Astrocyte (in vitro differentiated cells and primary cell): ENCODE results near the gene VASH2. TPM values are rescaled to one million over a fixed set of nuclear protein-coding genes. Genes with fewer than 3 reads are reported as not detected.
A peak's percentile ranks its signal among the peaks of the same experiment; 100 is the strongest.
"Not testable (repeated sequence)": the region's sequence is repeated elsewhere in the genome, so short reads cannot be mapped to it uniquely, and the experiment has no call there.

Source experiments
- DNase-seq: peaks from one replicate; pipeline ENCODE4 v3.0.0-alpha.2; 2010; ENCODE audit warnings: low read depth
- FAIRE-seq: peaks from 2 replicates; lab custom pipeline; 2011; peaks lifted over from hg19 to GRCh38; lab: Jason Lieb, UNC
- H2AFZ ChIP-seq: 2 replicates; pipeline ENCODE4 v1.6.0; 2012; ENCODE audit warnings: low read depth, low read length, inconsistent platforms
- H3K27ac ChIP-seq: 2 replicates; pipeline ENCODE4 v1.5.1; 2011; ENCODE audit warnings: low read depth, low read length, inconsistent platforms
- H3K27me3 ChIP-seq: 2 replicates; pipeline ENCODE4 v1.6.0; 2011; ENCODE audit warnings: low read length, inconsistent platforms; ENCODE audit not compliant: insufficient read depth
- H3K36me3 ChIP-seq: 2 replicates; pipeline ENCODE4 v1.5.1; 2011; ENCODE audit warnings: low read length, inconsistent platforms; ENCODE audit not compliant: insufficient read depth
- H3K4me1 ChIP-seq: 2 replicates; pipeline ENCODE4 v1.5.1; 2011; ENCODE audit warnings: low read length, inconsistent platforms; ENCODE audit not compliant: insufficient read depth
- H3K4me2 ChIP-seq: 2 replicates; pipeline ENCODE4 v1.6.0; 2012; ENCODE audit warnings: low read length, inconsistent platforms
- H3K4me3 ChIP-seq: 2 replicates; pipeline ENCODE4 v1.5.1; 2011; ENCODE audit warnings: low read depth, mild to moderate bottlenecking, low read length, inconsistent platforms; ENCODE audit not compliant: insufficient read depth
- H3K79me2 ChIP-seq: 2 replicates; pipeline ENCODE4 v1.6.0; 2012; ENCODE audit warnings: mild to moderate bottlenecking, low read length, inconsistent platforms; ENCODE audit not compliant: insufficient read depth
- H3K9ac ChIP-seq: 2 replicates; pipeline ENCODE4 v1.6.0; 2012; ENCODE audit warnings: mild to moderate bottlenecking, low read length, inconsistent platforms
- H3K9me3 ChIP-seq: 2 replicates; pipeline ENCODE4 v1.5.1; 2012; ENCODE audit warnings: low read depth, mild to moderate bottlenecking, low read length, inconsistent platforms; ENCODE audit not compliant: insufficient read depth
- H4K20me1 ChIP-seq: 2 replicates; pipeline ENCODE4 v1.6.0; 2012; ENCODE audit warnings: low read length, inconsistent platforms; ENCODE audit not compliant: insufficient read depth
- H3K27ac Mint-ChIP-seq: one replicate; pipeline ENCODE4 v1.8.0; 2021; ENCODE audit warnings: mild to moderate bottlenecking, mixed read lengths; ENCODE audit not compliant: unreplicated experiment
- H3K27me3 Mint-ChIP-seq: one replicate; pipeline ENCODE4 v1.8.0; 2021; ENCODE audit warnings: low read depth, mixed read lengths; ENCODE audit not compliant: unreplicated experiment
- H3K36me3 Mint-ChIP-seq: one replicate; pipeline ENCODE4 v1.8.0; 2021; ENCODE audit warnings: low read depth, mixed read lengths; ENCODE audit not compliant: unreplicated experiment
- H3K4me1 Mint-ChIP-seq: one replicate; pipeline ENCODE4 v1.8.0; 2021; ENCODE audit warnings: low read depth, mixed read lengths; ENCODE audit not compliant: unreplicated experiment
- H3K4me3 Mint-ChIP-seq: one replicate; pipeline ENCODE4 v1.8.0; 2021; ENCODE audit warnings: mild to moderate bottlenecking, moderate library complexity, mixed read lengths; ENCODE audit not compliant: unreplicated experiment
- H3K9me3 Mint-ChIP-seq: one replicate; pipeline ENCODE4 v1.8.0; 2021; ENCODE audit warnings: mild to moderate bottlenecking, mixed read lengths; ENCODE audit not compliant: unreplicated experiment
- EZH2 ChIP-seq: IDR thresholded peaks from 2 replicates; pipeline ENCODE4 v1.6.1; 2012; ENCODE audit warnings: mild to moderate bottlenecking, low read length, inconsistent platforms; ENCODE audit not compliant: insufficient read depth
- total RNA-seq: library from RNA; stranded (reverse); gene quantifications from 2 replicates; pipeline ENCODE4 v1.2.1, GENCODE V29; 2021
- TF ChIP-seq, protein P1 (sequence below): IDR thresholded peaks from 2 replicates; pipeline ENCODE4 v1.5.1; 2011; ENCODE audit warnings: low read depth, mild to moderate bottlenecking, inconsistent platforms, low read length, moderate library complexity; ENCODE audit not compliant: insufficient read depth

Gene VASH2
- total RNA-seq, 1 donor from 2014 or later = 7.1 TPM

DNA sequence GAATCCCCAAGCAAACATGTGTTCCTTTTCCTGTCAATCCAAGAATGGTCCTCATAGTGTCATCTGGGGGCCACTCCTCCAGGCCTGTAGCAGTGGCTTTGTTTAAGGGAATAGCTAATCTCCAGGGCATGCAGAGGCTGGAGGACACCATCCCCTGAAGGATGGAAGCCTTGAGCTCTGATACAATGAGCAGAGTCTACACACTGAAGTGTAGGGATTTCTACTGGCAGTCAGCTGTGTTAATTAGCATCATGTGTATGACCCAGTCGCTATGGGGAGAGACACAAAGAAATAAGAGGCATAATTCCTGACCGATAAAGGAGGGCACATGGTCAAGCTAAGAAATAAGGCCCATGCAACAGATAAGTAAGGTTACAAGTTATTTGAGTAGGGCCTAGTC, 36.2 kb downstream of the VASH2 start:
- Histone ChIP-seq H3K27ac (no peak overlapping the region), H3K4me2 (no peak overlapping the region), H3K4me3 (no peak overlapping the region), H2AFZ (no peak overlapping the region), H3K79me2 (no peaks in the 10 kb centered on the region), H3K4me1 (peaks cover 6% of the 10 kb centered on the region), H3K9ac (no peak overlapping the region), H3K27me3 (no peaks in the 10 kb centered on the region), H3K36me3 (peaks cover 7% of the 10 kb centered on the region), H3K9me3 (no peaks in the 10 kb centered on the region), H4K20me1 (no peaks in the 10 kb centered on the region)
- peaks cover 6% of the 10 kb centered on the region for H3K36me3 Mint-ChIP-seq
- TF ChIP-seq, protein P1, sequence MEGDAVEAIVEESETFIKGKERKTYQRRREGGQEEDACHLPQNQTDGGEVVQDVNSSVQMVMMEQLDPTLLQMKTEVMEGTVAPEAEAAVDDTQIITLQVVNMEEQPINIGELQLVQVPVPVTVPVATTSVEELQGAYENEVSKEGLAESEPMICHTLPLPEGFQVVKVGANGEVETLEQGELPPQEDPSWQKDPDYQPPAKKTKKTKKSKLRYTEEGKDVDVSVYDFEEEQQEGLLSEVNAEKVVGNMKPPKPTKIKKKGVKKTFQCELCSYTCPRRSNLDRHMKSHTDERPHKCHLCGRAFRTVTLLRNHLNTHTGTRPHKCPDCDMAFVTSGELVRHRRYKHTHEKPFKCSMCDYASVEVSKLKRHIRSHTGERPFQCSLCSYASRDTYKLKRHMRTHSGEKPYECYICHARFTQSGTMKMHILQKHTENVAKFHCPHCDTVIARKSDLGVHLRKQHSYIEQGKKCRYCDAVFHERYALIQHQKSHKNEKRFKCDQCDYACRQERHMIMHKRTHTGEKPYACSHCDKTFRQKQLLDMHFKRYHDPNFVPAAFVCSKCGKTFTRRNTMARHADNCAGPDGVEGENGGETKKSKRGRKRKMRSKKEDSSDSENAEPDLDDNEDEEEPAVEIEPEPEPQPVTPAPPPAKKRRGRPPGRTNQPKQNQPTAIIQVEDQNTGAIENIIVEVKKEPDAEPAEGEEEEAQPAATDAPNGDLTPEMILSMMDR = no peak
- no peak for TF ChIP-seq EZH2
- no peaks in the 10 kb centered on the region for H3K9me3 Mint-ChIP-seq
- no peak overlapping the region for H3K27ac Mint-ChIP-seq
- DNase-seq (no peak), FAIRE-seq (no peak)
- no peak overlapping the region for H3K4me3 Mint-ChIP-seq
- H3K4me1 Mint-ChIP-seq = peaks cover 6% of the 10 kb centered on the region
- peaks cover 6% of the 10 kb centered on the region for H3K27me3 Mint-ChIP-seq

DNA sequence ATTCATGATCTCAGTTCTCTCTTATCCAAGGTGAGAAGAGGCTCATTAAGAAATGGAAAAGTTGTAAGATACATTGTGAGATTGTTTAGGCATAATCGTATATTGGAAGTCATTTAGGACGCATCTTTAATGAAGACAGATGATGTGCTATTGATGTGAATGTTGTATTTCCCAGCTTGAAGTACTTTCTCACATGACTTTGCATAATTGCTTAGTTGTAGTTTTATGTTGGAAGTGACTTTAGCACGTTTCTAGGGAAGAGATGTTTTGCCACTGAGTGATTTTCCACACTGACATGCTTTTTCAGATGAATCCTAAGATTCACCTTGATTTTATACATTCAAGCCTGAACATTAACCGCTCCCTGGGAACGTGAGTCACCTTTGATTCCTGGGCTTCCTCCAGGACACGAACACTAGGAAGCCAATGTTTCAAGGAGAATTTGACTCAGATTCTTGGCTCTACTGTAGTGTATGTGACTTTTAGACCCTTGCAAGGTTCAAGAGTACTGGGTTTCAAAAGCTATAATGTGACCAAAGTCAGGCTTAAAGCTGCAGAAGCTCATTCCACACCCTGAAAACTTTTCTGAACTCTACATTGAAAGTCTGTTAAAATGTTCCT, 37.5 kb downstream of the VASH2 start:
- Histone ChIP-seq H3K79me2 (no peaks in the 10 kb centered on the region), H3K4me2 (peak overlapping the region; percentile 0), H3K9ac (no peak overlapping the region), H3K4me1 (peaks cover 6% of the 10 kb centered on the region), H4K20me1 (no peaks in the 10 kb centered on the region), H3K9me3 (no peaks in the 10 kb centered on the region), H3K4me3 (no peak overlapping the region), H3K27ac (no peak overlapping the region), H3K36me3 (peaks cover 7% of the 10 kb centered on the region), H3K27me3 (no peaks in the 10 kb centered on the region), H2AFZ (no peak overlapping the region)
- peak overlapping the region; percentile 34 for H3K27ac Mint-ChIP-seq
- H3K36me3 Mint-ChIP-seq = peaks cover 4% of the 10 kb centered on the region
- no peak for TF ChIP-seq EZH2
- TF ChIP-seq, protein P1 = no peak
- DNase-seq (peak; percentile 68), FAIRE-seq (no peak)
- H3K4me1 Mint-ChIP-seq = peaks cover 3% of the 10 kb centered on the region
- H3K4me3 Mint-ChIP-seq = no peak overlapping the region
- no peaks in the 10 kb centered on the region for H3K9me3 Mint-ChIP-seq
- peaks cover 6% of the 10 kb centered on the region for H3K27me3 Mint-ChIP-seq

DNA sequence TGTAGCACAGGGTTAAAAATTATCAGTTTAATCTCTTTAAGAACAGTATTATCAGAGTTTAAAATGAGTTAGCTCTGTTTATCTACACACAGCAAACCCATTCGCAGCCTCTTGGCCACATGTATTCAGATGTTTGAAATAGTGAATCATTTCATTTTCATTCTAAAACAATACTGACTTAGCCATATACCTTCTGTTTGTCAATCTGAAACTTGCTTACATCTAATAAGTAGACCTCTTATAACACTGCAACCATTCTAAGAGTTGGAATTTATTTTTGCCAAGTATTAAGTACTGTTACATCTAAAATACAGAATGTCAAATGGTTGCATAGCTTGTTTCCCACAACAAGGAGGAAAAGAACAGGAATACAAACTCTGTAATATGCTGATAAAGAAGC, 39.9 kb downstream of the VASH2 start:
- DNase-seq (no peak), FAIRE-seq (no peak)
- no peaks in the 10 kb centered on the region for H4K20me1 ChIP-seq
- no peak overlapping the region for H3K4me2 ChIP-seq
- no peak overlapping the region for H3K27ac ChIP-seq
- peaks cover 3% of the 10 kb centered on the region for H3K4me1 Mint-ChIP-seq
- no peaks in the 10 kb centered on the region for H3K27me3 ChIP-seq
- H3K4me3 Mint-ChIP-seq = no peak overlapping the region
- H3K4me3 ChIP-seq = no peak overlapping the region
- peaks cover 6% of the 10 kb centered on the region for H3K4me1 ChIP-seq
- H2AFZ ChIP-seq = no peak overlapping the region
- H3K9me3 ChIP-seq = no peaks in the 10 kb centered on the region
- no peak overlapping the region for H3K9ac ChIP-seq
- H3K36me3 ChIP-seq = peaks cover 19% of the 10 kb centered on the region
- TF ChIP-seq, protein P1 = no peak
- no peak for TF ChIP-seq EZH2
- H3K27ac Mint-ChIP-seq = no peak overlapping the region
- H3K36me3 Mint-ChIP-seq = peaks cover 4% of the 10 kb centered on the region
- H3K27me3 Mint-ChIP-seq = no peaks in the 10 kb centered on the region
- H3K9me3 Mint-ChIP-seq = no peaks in the 10 kb centered on the region
- H3K79me2 ChIP-seq = no peaks in the 10 kb centered on the region

DNA sequence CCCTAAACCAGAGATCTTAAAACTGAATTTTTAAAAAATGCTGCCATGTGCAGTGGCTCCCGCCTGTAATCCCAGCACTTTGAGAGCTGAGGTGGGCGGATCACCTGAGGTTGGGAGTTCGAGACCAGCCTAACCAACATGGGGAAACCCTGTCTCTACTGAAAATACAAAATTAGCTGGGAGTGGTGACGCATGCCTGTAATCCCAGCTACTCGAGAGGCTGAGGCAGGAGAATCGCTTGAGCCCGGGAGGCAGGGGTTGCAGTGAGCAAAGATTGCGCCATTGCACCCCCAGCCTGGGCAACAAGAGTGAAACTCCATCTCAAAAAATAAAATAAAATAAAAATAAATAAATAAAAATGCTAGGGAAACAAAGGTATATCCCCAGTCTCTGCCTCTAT, 43.6 kb downstream of the VASH2 start:
- not testable (repeated sequence) for FAIRE-seq, H3K27me3 Mint-ChIP-seq, H3K4me1 Mint-ChIP-seq

More for the DNA sequence above, 43.6 kb downstream of the VASH2 start:
- not testable (repeated sequence) for H3K27ac ChIP-seq, H3K9me3 Mint-ChIP-seq, H3K9ac ChIP-seq, H3K4me3 Mint-ChIP-seq, H2AFZ ChIP-seq, H3K4me1 ChIP-seq, H3K4me2 ChIP-seq, H3K36me3 Mint-ChIP-seq, H3K79me2 ChIP-seq, H4K20me1 ChIP-seq, H3K27ac Mint-ChIP-seq, H3K9me3 ChIP-seq, DNase-seq, H3K4me3 ChIP-seq, H3K27me3 ChIP-seq
- H3K36me3 ChIP-seq = peaks cover 25% of the 10 kb centered on the region
